HG03175 (cell line): ENCODE measurements around the gene GJD4.

Source experiments
- ATAC-seq: cut with Tn5 transposase; IDR thresholded peaks from one replicate; pipeline ENCODE4 v1.9.1; 2021; ENCODE audit warnings: mild to moderate bottlenecking, moderate library complexity; ENCODE audit not compliant: unreplicated experiment

The GJD4 gene

GRCh38 chr10:35578618-35578956, 26.6 kb upstream of the GJD4 start:
- no peak for ATAC-seq

- no peak for ATAC-seq
Observed at GRCh38 chr10:35579116-35579515, 26.0 kb upstream of the GJD4 start.

- ATAC-seq: no peak
Observed at GRCh38 chr10:35579726-35580422, 25.3 kb upstream of the GJD4 start.

- no peak for ATAC-seq
Observed at GRCh38 chr10:35580423-35580770, 24.7 kb upstream of the GJD4 start.

GRCh38 chr10:35581655-35582054, 23.5 kb upstream of the GJD4 start:
- ATAC-seq: no peak

GRCh38 chr10:35584946-35585345, 20.2 kb upstream of the GJD4 start:
- no peak for ATAC-seq

GRCh38 chr10:35585356-35585755, 19.8 kb upstream of the GJD4 start:
- ATAC-seq: no peak

GRCh38 chr10:35585903-35586535, 19.1 kb upstream of the GJD4 start:
- ATAC-seq: no peak

GRCh38 chr10:35588836-35589235, 16.3 kb upstream of the GJD4 start:
- no peak for ATAC-seq

GRCh38 chr10:35592441-35592840, 12.7 kb upstream of the GJD4 start:
- no peak for ATAC-seq

GRCh38 chr10:35594115-35595079, 10.7 kb upstream of the GJD4 start:
- ATAC-seq: no peak

- ATAC-seq: no peak
Observed at GRCh38 chr10:35595106-35595505, 10.0 kb upstream of the GJD4 start.

GRCh38 chr10:35598379-35598778, 6.8 kb upstream of the GJD4 start:
- ATAC-seq: no peak

- no peak for ATAC-seq
Observed at GRCh38 chr10:35600193-35600592, 4.9 kb upstream of the GJD4 start.

- no peak for ATAC-seq
Observed at GRCh38 chr10:35606430-35606829, 1.3 kb downstream of the GJD4 start.

- no peak for ATAC-seq
Observed at GRCh38 chr10:35607475-35608327, 2.6 kb downstream of the GJD4 start.

- no peak for ATAC-seq
Observed at GRCh38 chr10:35608328-35608672, 3.2 kb downstream of the GJD4 start.

GRCh38 chr10:35611750-35612149, 6.6 kb downstream of the GJD4 start:
- no peak for ATAC-seq

- no peak for ATAC-seq
Observed at GRCh38 chr10:35612385-35613106, 7.4 kb downstream of the GJD4 start.

- ATAC-seq: no peak
Observed at GRCh38 chr10:35613107-35613440, 7.9 kb downstream of the GJD4 start.
